GM19455 (cell line): ENCODE results near the gene UBP1.
"Not testable (repeated sequence)": the region's sequence is repeated elsewhere in the genome, so short reads cannot be mapped to it uniquely, and the experiment has no call there.

ENCODE experiments used
- ATAC-seq: cut with Tn5 transposase; IDR thresholded peaks from one replicate; pipeline ENCODE4 v1.9.1; 2021; ENCODE audit not compliant: unreplicated experiment

The UBP1 gene

GRCh38 chr3:33440328-33441224 is at the start of gene UBP1:
Gene UBP1, minus strand, starts transcription at chr3:33440405. Its CDS starts 557 bp downstream, at chr3:33439848.
- ATAC-seq: peak; percentile 84

- no peak for ATAC-seq
Observed at GRCh38 chr3:33488683-33489082, 48.5 kb upstream of the UBP1 start.

GRCh38 chr3:33488246-33488645 is 48.0 kb upstream of the UBP1 start:
- no peak for ATAC-seq

- ATAC-seq: no peak
Observed at GRCh38 chr3:33482111-33482521, 41.9 kb upstream of the UBP1 start.

GRCh38 chr3:33474896-33475295 is 34.7 kb upstream of the UBP1 start:
- no peak for ATAC-seq

- no peak for ATAC-seq
Observed at GRCh38 chr3:33473813-33474212, 33.6 kb upstream of the UBP1 start.

GRCh38 chr3:33467786-33468185 is 27.6 kb upstream of the UBP1 start:
- no peak for ATAC-seq

- ATAC-seq: no peak
Observed at GRCh38 chr3:33461097-33461496, 20.9 kb upstream of the UBP1 start.

- ATAC-seq: not testable (repeated sequence)
Observed at GRCh38 chr3:33459577-33459976, 19.4 kb upstream of the UBP1 start.

- no peak for ATAC-seq
Observed at GRCh38 chr3:33458446-33458845, 18.2 kb upstream of the UBP1 start.

GRCh38 chr3:33456756-33457155 is 16.6 kb upstream of the UBP1 start:
- no peak for ATAC-seq

GRCh38 chr3:33453331-33453761 is 13.1 kb upstream of the UBP1 start:
- ATAC-seq: no peak

- ATAC-seq: not testable (repeated sequence)
Observed at GRCh38 chr3:33451994-33452393, 11.8 kb upstream of the UBP1 start.

GRCh38 chr3:33447958-33448357 is 7.8 kb upstream of the UBP1 start:
- ATAC-seq: no peak

GRCh38 chr3:33447256-33447625 is 7.0 kb upstream of the UBP1 start:
- not testable (repeated sequence) for ATAC-seq

GRCh38 chr3:33442190-33442589 is 2.0 kb upstream of the UBP1 start:
- no peak for ATAC-seq

- peak; percentile 4 for ATAC-seq
Observed at GRCh38 chr3:33441225-33441976, 1.2 kb upstream of the UBP1 start.

- ATAC-seq: peak; percentile 22
Observed at GRCh38 chr3:33439546-33440327, 468 bp downstream of the UBP1 start.

- no peak for ATAC-seq
Observed at GRCh38 chr3:33438881-33439545, 1.2 kb downstream of the UBP1 start.

GRCh38 chr3:33438284-33438668 is 1.9 kb downstream of the UBP1 start:
- ATAC-seq: no peak
